Pons (tissue), 1 donor: ENCODE results near the gene ECHS1.
A peak's percentile ranks its signal among the peaks of the same experiment; 100 is the strongest.

Source experiments
- DNase-seq: peaks from one replicate; pipeline ENCODE4 v3.0.0-alpha.2; 2016; ENCODE audit warnings: low spot score

ECHS1 gene

DNA sequence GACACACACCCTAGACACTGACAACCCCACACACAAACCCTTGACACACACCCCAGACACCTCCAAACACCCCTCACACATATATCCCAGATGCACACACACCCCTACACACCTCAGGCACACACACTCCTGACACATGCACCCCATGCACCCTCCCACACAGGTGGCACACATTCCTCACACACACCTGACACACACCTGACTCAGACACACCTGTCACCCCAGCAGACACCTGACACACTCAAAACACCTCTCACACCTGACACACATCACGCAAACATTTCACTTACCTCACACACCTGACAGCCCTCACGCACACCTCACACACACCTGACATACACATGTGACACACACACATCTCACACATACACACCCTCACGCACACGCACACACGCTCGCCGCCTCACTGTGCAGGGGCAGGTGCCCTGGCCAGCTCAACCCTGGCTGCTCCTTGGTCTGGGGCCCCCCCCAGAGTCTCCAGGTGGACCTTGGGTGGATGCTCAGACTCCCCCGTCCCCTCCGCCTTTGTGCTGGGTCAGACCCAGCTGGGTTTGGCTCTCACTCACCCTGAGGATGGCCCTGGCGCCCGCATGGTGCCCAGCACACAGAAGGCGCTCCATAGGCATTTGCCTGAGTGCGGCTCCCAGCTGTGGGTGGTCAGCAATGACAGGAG, 33.3 kb downstream of the ECHS1 start:
- no peak for DNase-seq

DNA sequence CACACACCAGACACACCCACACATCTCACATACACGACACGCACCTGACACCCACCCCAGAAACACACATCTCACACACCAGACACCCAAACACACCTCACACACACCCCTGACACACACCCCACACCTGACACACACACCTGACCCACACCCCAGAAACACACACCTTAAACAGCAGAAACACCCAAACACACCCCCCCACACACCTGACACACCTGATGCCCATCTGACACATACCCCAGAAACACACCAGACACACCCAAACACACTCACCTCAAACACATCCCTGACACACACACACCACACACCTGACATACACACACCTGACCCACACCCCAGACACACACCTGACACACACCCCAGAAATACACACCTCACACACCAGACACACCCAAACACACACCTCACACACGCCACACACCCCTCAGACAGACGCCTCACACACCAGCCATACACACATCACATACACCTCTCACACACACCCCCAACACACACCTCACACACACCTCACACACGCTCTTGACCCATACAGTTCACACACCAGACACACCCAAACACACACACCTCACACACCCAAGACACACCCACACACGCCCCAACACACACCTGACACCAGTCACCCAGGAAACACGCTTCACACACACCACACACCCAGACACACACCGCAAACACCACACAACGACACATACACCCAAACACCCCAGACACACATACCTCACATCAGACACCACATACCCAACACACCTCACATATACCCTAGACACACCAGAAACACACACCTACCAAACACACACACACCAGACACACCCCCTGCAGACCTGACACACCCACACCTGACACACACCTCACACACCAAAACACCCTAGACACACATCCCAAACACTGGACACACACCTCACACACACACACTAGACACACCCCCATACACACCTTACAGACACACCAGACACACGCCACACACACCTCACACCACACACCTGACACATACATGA, 34.8 kb downstream of the ECHS1 start:
- DNase-seq = no peak

GRCh38 chr10:133337370-133337725, 35.8 kb downstream of the ECHS1 start:
- DNase-seq = no peak

DNA sequence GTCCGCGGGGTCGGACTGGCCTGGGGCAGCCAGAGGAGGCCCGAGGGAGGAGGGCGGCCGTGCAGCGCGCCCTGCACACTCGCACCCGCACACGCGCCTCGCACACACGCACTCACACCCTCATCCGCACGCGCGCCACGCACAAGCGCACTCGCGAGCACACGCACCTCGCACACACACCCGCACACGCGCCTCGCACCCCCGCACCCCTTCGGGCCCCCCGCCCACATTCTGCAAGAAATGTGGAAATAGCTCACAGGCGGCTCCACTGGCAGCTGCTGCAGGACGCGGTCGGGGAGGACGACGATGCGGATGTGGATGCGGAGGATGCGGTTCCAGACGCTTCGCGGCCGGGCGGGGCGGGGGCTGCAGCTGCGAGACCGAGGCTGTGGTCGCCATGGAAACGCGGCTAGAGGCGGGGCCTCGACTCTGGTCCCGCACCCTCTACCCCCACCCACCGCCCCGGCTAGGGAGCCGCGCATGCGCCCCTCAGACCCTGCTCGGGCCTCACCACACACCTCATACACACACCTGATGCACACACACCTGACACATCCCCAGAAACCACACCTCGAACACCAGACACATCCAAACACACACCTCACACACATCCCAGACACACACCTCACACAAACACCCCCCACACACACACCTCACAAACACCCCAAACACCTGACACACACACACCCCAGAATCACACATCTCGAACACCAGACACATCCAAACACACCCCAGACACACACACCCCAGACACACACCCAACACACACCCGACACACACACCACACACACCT, 36.4 kb downstream of the ECHS1 start, which contains the start of gene CALY:
TSS of gene CALY (minus strand) at position 320 of the 793 bp plus-strand sequence. CDS start 7,907 bp downstream, outside the sequence.
- no peak for DNase-seq

GRCh38 chr10:133336118-133336576, 37.0 kb downstream of the ECHS1 start:
- DNase-seq = no peak

GRCh38 chr10:133335246-133336117, 37.7 kb downstream of the ECHS1 start:
- no peak for DNase-seq

DNA sequence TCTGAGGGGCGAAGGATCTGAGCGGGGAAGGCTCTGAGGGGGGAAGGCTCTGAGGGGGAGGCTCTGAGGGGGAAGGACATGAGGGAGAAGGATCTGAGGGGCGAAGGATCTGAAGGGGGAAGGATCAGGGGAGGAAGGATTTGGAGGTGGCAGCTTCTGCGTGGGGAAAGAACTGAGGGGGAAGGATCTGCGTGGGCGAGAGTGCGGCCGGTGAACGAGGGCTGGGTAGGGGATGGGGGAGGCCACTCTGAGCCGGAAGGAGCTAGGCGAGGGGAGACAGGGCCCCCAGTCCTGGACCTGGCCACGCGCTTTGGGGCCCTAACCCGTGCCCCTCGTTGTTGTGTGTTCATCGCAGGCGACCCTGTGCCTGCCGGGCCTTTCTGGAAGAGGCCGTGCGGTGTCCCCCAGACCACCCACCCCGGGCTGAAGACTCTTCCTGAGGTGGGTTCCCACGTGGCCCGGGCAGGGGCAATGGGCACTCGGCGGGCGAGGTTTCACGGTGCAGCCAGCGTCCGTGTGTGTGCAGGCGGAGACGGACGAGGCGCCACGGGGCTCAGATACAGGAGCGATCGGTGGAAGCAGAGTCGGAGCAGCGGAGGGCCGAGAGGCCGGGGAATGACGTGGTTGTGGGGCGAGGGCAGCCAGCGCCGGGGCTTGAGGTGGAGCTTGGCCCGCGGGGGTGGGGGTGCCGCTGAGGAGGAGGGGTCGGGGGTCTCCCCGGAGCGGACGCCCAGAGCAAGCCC, 38.5 kb downstream of the ECHS1 start:
- no peak for DNase-seq

DNA sequence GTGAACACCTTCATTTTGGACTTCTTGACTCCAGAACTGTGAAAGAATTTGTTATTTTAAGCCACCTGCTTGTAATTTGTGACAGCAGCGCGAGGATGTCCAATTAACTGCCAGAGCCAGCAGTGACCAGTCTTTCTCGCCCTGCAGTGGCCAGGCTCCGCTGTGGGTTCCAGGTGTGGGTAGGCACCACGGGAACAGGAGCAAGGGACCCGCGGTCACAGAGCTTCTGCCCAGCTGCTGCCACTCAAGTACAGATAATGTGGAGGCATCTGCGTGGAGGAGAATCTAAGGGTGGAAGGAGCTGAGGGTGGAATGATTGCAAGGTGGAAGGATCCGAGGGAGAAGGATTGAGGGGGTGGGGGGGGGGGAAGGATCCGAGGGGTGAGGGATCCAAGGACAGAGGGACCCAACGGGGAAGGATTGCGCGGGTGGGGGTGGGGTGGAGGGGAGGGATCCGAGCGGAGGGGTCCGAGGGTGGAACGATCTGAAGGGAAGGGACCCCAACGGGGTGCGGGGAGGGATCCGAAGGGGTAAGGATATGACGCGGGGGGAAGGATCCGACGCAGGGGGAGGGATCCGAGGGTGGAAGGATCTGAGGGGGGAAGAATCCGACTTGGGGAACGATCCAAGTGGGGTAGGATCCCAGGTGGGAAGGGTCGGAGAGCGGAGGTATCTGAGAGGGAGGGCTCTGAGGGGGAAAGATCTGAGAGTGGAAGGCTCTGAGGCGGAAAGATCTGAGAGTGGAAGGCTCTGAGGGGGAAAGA, 40.0 kb downstream of the ECHS1 start:
- DNase-seq = no peak

GRCh38 chr10:133329491-133330202, 43.5 kb downstream of the ECHS1 start:
- DNase-seq = peak; percentile 72

- no peak for DNase-seq
Measured at GRCh38 chr10:133328358-133329343, 44.5 kb downstream of the ECHS1 start.

GRCh38 chr10:133327651-133328357, 45.4 kb downstream of the ECHS1 start:
- no peak for DNase-seq

DNA sequence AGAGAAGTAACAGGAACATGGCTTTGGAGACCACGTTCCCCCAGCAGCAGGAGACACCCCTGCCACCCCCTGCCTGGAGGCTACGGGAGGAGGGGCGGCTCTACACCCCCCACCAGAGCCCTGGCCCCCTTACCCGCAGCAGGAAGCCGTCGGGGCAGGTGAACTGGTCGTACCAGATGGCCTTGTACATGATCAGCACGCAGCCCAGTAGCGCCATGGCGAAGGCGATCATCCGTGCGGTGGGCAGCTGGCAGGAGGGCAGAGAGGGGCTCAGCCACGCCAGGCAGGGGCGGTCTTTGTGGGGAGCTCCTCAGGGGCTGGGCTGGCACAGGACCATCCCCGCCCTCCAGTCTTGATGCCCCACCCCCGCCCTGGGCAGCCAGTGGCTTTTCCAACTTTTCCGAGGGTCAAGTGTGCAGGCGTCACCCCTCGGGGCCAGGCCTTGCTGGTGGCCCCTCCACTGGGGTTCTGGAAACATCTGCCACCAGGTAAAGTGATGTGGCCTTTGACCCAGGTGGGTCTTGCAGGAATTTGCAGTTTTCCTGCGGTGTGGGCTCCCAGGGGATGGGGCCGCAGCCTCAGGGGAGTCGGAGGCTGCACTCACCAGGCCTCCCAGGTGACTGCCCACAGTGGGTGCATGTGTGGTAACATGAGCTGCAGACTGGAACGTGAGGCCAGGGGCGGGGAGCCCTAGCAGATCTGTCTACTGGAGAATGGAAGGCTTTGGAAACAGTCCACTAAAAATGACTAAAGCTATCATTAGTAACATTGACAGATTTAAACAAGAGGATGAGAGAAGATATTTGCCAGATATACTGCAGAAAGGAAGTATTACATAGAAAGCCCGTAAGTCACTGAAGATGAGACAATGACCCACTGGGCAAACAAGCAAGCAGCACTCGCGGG, 46.2 kb downstream of the ECHS1 start:
- no peak for DNase-seq

DNA sequence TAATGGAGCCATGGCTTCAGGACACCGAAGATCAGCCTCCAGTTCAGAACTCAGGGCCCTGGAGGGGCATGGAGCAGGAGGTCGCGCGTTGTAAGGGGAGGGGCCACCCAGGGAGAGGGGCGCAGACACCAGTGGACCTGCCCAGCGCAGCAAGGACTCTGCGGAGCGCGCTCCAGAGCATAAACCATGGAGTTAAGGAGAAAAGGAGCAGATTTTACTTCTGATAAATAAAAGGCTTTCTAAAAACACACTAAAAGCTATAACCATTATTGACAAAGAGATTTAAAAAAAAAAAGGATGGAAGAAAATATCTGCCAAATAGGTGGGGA, 47.0 kb downstream of the ECHS1 start:
- DNase-seq = no peak

- no peak for DNase-seq
Measured at GRCh38 chr10:133325440-133326222, 47.5 kb downstream of the ECHS1 start.

DNA sequence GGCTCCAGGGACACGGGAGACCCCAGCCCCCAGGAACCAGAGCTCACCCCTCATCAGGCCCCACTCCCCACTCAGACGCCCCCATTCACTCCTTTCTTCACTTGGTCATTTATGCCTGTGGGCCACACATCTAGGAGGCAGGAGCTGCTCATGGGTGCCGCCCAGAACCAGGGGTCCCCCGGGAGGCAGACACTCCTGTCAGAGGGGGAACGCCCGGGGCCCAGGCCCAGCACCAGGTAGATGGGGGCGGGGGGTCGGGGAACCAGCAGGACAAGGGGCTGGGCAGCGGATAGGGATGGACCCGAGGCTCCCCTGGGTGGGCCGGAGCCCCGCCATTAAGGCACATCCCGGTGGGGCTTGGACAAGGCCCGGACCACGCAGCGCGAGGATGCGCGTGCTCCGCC, 48.3 kb downstream of the ECHS1 start:
- DNase-seq = no peak
